Activated CD4-positive, alpha-beta memory T cell treated with anti-CD3 and anti-CD28 coated beads, Interleukin-2, amount 10 ng/mL, durations not matched to agents 7 days and 5 days (primary cell): ENCODE data around the gene PPM1M. TPM values are rescaled to one million over a fixed set of nuclear protein-coding genes. Genes with fewer than 3 reads are reported as not detected.

ENCODE experiments used
- CTCF ChIA-PET: fragments of 350-600 bp; sonication (Branson Sonifier 250); formaldehyde crosslinking; loops from one replicate; lab custom pipeline; 2021; ENCODE audit warnings: antibody characterized with exemption, inconsistent platforms; lab: Charles Lee
- POLR2A ChIA-PET: fragments of 350-600 bp; sonication (Branson Sonifier 250); formaldehyde crosslinking; loops from one replicate; lab custom pipeline; 2021; ENCODE audit warnings: antibody characterized with exemption; lab: Charles Lee
- DNase-seq: peaks from one replicate; pipeline ENCODE4 v3.0.0-alpha.2; 2020
- H3K27ac Mint-ChIP-seq: one replicate; pipeline ENCODE4 v1.8.0; 2021; ENCODE audit warnings: mild to moderate bottlenecking, mixed read lengths
- H3K27me3 Mint-ChIP-seq: one replicate; pipeline ENCODE4 v1.8.0; 2021; ENCODE audit warnings: mixed read lengths
- H3K36me3 Mint-ChIP-seq: one replicate; pipeline ENCODE4 v1.8.0; 2021; ENCODE audit warnings: low read depth, mixed read lengths
- H3K4me1 Mint-ChIP-seq: one replicate; pipeline ENCODE4 v1.8.0; 2021; ENCODE audit warnings: mixed read lengths
- H3K4me3 Mint-ChIP-seq: one replicate; pipeline ENCODE4 v1.8.0; 2021; ENCODE audit warnings: mild to moderate bottlenecking, mixed read lengths
- H3K9me3 Mint-ChIP-seq: one replicate; pipeline ENCODE4 v1.8.0; 2021; ENCODE audit warnings: mixed read lengths
- total RNA-seq, 2 experiments: library from RNA; stranded (reverse); gene quantifications; one replicate each; pipeline ENCODE4 v1.2.3, GENCODE V29; 2021

Gene PPM1M
- total RNA-seq, 2 experiments from 2014 or later, result 123 to 124 TPM

DNA sequence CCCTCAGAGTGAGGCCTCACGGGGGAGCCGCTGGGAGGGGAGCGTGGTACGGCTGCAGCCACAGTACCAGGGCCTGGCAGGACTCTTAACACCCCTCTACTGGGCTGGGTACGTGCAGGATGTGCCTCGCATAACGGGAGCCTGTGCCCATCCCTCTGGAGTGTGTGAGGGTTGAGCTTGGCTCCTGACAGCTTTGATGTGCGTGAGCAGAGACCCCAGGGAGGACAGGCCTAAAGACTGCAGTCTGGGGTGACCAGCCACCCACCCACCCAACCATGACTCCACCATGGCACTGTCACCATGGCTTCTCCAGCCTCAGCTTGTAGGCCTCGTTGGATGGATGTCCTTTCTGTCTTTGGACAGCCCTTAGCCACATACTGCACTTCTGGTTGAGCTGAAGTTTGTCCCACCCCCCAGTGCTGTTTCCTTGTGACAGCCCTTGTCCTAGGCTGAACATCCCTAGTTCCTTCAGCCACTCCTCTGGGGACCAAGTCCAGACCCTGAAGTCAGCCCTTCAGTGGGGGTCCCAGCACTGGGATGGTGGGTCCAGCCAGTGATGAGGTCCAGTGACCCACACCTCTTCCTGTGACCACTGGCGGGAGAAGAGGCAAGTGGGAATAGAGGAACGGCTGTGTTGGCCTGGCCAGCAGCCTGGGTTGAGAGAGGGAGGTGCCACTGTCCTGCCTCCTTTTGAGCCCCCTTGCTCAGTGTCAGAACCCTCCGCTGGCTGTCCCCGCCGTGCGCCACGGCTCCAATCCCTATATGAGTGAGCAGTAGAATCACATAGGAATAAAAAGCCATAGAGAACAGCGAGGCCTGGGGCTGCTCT is 48.1 kb downstream of the PPM1M start:
- Mint-ChIP-seq H3K9me3 (no peaks in the 10 kb centered on the region), H3K27me3 (no peaks in the 10 kb centered on the region), H3K4me1 (peaks cover 22% of the 10 kb centered on the region), H3K4me3 (no peak overlapping the region), H3K27ac (no peak overlapping the region), H3K36me3 (peaks cover 17% of the 10 kb centered on the region)
- no peak for DNase-seq
- POLR2A ChIA-PET, result interaction anchor here (27.5 kb wide), 1 partner anchor 49 kb away, joined by 1001 read pairs; the partner anchor contains the start of genes PPM1M and TWF2
- CTCF ChIA-PET, result interaction anchor here (0.9 kb wide), 1 partner anchor 45 kb away, joined by 3 read pairs; no protein-coding TSS in a partner anchor

DNA sequence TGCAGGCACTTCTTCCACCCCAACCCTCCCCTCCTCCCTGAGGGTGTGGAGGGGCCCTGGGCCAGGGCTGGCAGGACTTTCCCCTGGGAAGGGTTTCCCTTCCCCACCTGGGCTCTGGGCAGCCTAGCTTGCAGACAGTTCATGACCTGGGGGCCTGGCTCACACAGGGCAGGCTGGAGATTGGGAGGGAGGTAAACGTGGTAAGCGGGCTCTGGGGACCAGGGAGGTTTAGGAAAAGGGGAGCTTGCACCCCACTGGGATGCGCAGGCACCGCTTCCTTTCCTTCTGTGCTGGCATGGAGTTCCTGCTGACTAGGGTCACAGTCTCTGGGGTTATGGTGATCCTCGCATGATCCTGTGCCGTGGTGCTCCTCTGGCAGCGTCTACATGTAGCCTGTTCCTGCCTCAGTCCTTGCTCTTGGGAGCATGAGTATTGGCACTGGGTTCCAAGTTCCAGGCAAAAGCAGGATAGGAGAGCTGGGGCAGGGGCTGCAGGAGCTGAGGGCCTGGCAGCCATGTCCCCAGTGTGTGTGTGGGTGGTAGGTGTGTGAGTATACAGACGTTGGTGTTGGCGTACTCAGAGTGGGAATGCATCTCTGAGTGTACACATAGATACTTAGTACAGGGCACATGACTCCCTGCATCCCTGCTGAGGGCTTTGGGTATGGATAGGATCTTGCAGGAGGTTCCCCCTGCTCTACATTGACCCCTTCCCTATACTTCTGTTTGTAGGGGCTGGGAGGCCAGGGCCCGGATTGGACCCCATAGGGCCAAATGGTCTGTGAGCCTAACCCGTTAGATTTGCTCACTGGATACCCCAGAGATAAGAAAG is 49.0 kb downstream of the PPM1M start:
- Mint-ChIP-seq H3K27me3 (no peaks in the 10 kb centered on the region), H3K4me3 (no peak overlapping the region), H3K4me1 (peaks cover 14% of the 10 kb centered on the region), H3K36me3 (peaks cover 17% of the 10 kb centered on the region), H3K9me3 (no peaks in the 10 kb centered on the region), H3K27ac (no peak overlapping the region)
- POLR2A ChIA-PET, result interaction anchor here (1.2 kb wide), 1 partner anchor 17 kb away, joined by 4 read pairs; the partner anchor contains the start of gene WDR82
- CTCF ChIA-PET, result interaction anchor here (0.9 kb wide), 1 partner anchor 45 kb away, joined by 3 read pairs; no protein-coding TSS in a partner anchor
- DNase-seq, result no peak

DNA sequence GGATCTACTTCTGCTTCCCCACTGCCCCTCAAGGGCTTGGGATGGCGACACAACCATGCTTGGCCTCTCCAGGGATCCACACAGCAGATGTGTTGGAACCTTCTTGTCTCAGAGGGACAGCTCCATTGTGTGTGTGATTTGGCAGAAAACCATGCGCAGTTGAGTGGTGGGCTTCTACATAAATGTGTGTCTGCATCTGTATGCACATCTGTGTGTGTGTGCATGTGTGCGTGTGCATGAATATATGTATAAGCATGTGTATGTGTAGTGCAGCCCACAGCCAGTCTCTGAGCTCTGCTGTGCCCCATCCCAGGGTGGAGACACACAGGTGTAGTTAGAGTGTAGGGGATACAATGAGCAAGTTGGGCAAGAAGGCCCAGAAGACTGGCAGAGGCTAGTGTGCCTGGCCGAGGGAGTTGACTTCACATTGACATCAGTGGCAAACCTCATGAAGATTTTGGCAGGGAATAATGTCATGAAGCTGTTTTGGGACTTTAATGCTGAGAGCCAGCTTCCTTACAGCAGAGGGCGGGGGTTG is 50.2 kb downstream of the PPM1M start:
- Mint-ChIP-seq H3K36me3 (peaks cover 17% of the 10 kb centered on the region), H3K4me1 (peaks cover 12% of the 10 kb centered on the region), H3K4me3 (no peak overlapping the region), H3K27me3 (no peaks in the 10 kb centered on the region), H3K9me3 (no peaks in the 10 kb centered on the region), H3K27ac (no peak overlapping the region)
- CTCF ChIA-PET, result no interaction called here
- POLR2A ChIA-PET, result interaction anchor here (1.2 to 2.5 kb wide), 3 partner anchors 14 to 56 kb away, joined by 3 to 9 read pairs (median 4); partner anchors contain the start of genes TWF2 and WDR82
- DNase-seq, result no peak

DNA sequence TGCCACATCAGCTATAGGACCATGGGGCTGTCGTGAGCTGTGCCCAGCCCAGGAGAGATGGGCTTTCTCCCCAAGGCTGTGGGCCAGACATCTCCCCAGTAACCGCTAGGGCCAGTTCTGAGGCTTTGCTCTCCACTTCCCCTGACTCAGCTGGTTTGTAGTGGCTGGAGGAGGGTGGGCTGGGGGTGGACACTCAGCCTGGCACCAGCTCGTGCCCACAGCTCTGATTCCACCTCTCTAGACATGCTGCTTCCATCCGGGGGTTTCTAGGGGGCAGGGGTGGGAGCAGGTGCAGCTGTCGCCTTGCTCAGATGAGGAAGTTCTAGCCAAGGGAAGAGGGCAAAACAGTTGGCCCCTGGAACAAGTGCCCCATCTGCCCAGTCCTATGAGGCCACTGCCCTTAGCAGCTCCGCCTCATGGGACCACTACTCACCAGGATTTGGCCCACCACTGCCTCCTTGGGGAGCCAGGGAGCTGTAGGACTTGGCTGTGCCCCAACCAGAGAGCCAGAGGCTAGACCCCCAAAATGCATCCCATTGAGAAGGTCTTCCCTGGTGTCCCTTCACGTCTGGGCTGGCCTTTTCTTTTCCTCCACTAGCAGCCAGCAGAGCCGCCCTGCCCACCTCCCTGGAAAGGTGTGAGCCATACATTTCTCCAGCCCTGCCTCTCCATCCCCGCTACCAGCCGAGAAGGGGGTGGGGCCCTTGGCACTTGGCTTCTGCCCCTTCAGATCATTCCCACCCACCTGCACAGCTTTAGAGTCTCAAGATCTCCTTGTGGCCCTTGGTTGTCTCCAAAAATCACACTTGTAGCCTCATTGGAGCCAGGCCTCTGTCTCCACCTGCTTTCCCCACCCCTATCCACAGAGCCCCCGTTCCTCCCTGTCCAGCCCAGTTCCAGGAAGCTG is 51.9 kb downstream of the PPM1M start:
- ChIA-PET CTCF (interaction anchor here (1.0 to 1.1 kb wide), 2 partner anchors 9 to 42 kb away, joined by 3 to 4 read pairs; no protein-coding TSS in a partner anchor), POLR2A (interaction anchor here (0.8 to 2.5 kb wide), 3 partner anchors 10 to 58 kb away, joined by 3 to 22 read pairs (median 9); partner anchors contain the start of genes GLYCTK and TWF2)
- H3K27me3 Mint-ChIP-seq, result no peaks in the 10 kb centered on the region
- DNase-seq, result no peak
- H3K27ac Mint-ChIP-seq, result no peak overlapping the region
- no peak overlapping the region for H3K4me3 Mint-ChIP-seq
- peaks cover 2% of the 10 kb centered on the region for H3K36me3 Mint-ChIP-seq
- no peaks in the 10 kb centered on the region for H3K9me3 Mint-ChIP-seq
- no peaks in the 10 kb centered on the region for H3K4me1 Mint-ChIP-seq

DNA sequence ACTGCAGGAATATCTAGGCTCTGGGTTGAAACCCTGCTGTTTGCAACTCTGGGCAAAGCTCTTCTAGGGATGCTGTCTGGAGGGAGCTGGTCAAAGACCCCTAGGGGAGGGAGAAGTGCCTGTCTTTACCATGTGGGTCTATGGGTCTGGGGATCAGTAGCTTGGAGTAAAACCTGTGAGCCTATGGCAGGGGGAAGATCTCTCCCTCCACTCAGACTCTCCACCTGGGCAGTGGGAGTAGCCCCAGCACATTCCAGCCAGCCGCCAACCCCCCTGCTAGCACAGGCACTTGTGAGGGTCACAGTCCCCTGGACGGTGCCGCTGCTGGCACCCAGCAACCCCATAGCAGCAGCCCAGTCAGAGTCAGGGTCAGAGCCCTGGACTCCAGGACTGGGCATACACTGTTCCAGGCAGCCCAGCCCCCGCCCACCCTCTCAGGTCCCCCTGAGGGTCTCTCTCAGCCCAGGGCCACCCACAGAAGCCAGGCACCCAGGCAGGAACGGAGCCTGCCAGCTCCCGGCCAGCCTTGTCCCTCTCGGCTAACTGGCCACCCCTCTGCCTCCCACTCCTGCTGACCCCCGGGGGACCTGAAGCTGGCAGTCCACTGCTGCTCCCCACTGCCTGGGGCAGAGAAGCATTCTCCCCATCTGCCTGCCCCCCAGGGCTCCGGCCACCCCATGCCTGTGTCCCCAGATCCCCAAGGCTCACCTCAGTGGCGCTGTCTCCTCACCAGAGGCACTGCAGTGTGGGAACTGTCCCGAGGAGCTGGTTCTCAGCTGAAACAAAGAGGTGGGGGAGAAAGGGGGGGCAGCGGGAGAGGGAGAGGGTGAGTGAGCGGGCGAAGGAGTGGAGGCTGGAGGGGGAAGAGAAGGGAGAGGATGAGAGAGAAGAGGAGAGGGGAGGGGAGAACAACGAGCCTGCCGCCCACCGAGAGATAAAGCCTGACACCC is 52.9 kb downstream of the PPM1M start:
- no peak overlapping the region for H3K27ac Mint-ChIP-seq
- no peaks in the 10 kb centered on the region for H3K36me3 Mint-ChIP-seq
- H3K4me1 Mint-ChIP-seq, result no peaks in the 10 kb centered on the region
- no peak overlapping the region for H3K4me3 Mint-ChIP-seq
- CTCF ChIA-PET, result interaction anchor here (1.1 kb wide), 1 partner anchor 41 kb away, joined by 4 read pairs; no protein-coding TSS in a partner anchor
- H3K27me3 Mint-ChIP-seq, result no peaks in the 10 kb centered on the region
- POLR2A ChIA-PET, result interaction anchor here (0.8 to 2.5 kb wide), 3 partner anchors 11 to 59 kb away, joined by 3 to 22 read pairs (median 9); partner anchors contain the start of genes GLYCTK and TWF2
- DNase-seq, result no peak
- no peaks in the 10 kb centered on the region for H3K9me3 Mint-ChIP-seq

DNA sequence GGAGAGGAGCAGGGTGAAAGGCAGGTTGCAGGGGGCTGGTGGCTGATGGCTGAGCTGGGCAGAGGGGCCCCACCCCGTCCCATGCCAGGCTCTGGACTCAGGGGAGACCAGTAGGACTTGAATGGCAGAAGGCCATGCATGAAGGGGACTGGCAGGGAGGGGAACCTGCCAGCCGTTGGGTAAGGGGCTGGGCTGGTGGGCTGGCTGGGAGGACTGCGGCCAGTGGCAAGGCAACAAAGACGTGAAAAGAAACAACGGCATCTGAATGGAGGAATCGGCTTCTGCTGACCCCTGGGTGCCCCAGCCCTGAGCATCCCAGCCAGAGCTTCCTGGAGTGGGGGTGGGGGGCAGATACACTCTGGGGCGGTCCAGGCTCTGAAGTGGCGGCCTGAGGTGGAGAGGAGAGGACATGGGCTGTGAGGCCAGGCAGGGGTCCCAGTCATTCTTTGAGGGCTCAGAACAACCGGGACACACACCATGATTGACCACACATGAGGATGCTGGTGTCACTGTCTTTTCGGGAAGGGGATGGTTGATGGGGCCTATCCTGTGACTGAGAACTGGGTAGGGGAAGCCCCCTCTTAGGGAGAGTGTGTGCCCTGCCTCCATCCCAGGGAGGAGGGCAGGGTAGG is 53.8 kb downstream of the PPM1M start:
- Mint-ChIP-seq H3K36me3 (no peaks in the 10 kb centered on the region), H3K27ac (no peak overlapping the region), H3K4me3 (no peak overlapping the region), H3K4me1 (no peaks in the 10 kb centered on the region), H3K9me3 (no peaks in the 10 kb centered on the region), H3K27me3 (no peaks in the 10 kb centered on the region)
- ChIA-PET CTCF (no interaction called here), POLR2A (interaction anchor here (2.5 kb wide), 1 partner anchor 12 kb away, joined by 22 read pairs; the partner anchor contains the start of gene GLYCTK)
- no peak for DNase-seq

Other genes starting within 250 kb of the PPM1M start
- 1,000 to 10,000 TPM; 1,042 to 1,047 TPM for gene RPL29, start 249.9 kb upstream of the PPM1M start, total RNA-seq
- gene DUSP7, start 189.2 kb upstream of the PPM1M start, total RNA-seq, result 10 to 100 TPM; 40.1 to 40.9 TPM
- gene POC1A, start 91.3 kb upstream of the PPM1M start, total RNA-seq, result 10 to 100 TPM; 24.8 to 25.6 TPM
- gene ALAS1, start 47.6 kb upstream of the PPM1M start, total RNA-seq, result 10 to 100 TPM; 62.1 to 62.6 TPM
- under 1 TPM; 0.55 to 0.83 TPM for gene TLR9, start 20.1 kb upstream of the PPM1M start, total RNA-seq
- 100 to 1,000 TPM; 118 to 119 TPM for gene TWF2, start 6.6 kb upstream of the PPM1M start, total RNA-seq
- 100 to 1,000 TPM; 131 TPM for gene WDR82, start 32.9 kb downstream of the PPM1M start, total RNA-seq
- 10 to 100 TPM; 33.2 to 35.3 TPM for gene GLYCTK, start 42.1 kb downstream of the PPM1M start, total RNA-seq
- 10 to 100 TPM; 20.7 to 21.8 TPM for gene DNAH1, start 70.6 kb downstream of the PPM1M start, total RNA-seq
- 100 to 1,000 TPM in 1 of 2 experiments, 10 to 100 TPM in 1; 90.4 to 100 TPM for gene BAP1, start 164.2 kb downstream of the PPM1M start, total RNA-seq
- gene PHF7, start 164.9 kb downstream of the PPM1M start, total RNA-seq, result 10 to 100 TPM; 22.6 to 23.6 TPM
- gene SEMA3G, start 199.3 kb downstream of the PPM1M start, total RNA-seq, result under 1 TPM; 0.18 to 0.20 TPM
- 1 to 10 TPM; 2.3 to 2.5 TPM for gene TNNC1, start 208.3 kb downstream of the PPM1M start, total RNA-seq
- 10 to 100 TPM; 73.8 to 75.0 TPM for gene NISCH, start 209.8 kb downstream of the PPM1M start, total RNA-seq
- not detected for gene STAB1, start 249.6 kb downstream of the PPM1M start, total RNA-seq